HG03442 (cell line): ENCODE data around the gene SEC16A.
A peak's percentile ranks its signal among the peaks of the same experiment; 100 is the strongest.

ENCODE experiments used
- ATAC-seq: cut with Tn5 transposase; IDR thresholded peaks from one replicate; pipeline ENCODE4 v1.9.1; 2021; ENCODE audit warnings: mild to moderate bottlenecking, moderate library complexity; ENCODE audit not compliant: unreplicated experiment

The SEC16A gene

DNA sequence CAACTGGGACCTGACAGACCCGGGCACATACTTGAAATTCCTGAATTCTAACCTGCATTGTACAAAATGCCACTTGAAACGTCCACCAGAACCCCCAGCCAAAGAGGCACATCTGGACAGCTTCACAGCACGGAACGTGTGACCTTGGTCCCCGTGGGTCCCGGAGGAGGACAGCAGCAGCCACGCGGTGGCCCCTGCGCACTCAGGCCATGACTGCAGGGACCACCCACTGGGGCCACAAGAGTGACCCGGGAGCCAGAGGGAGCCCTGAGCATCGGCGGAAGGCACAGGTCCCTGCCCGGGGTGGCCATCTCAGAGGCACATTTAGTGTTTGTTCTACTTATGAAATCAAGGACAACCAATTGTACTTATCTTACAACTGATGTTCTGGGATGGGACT is 80.8 kb downstream of the SEC16A start:
- no peak for ATAC-seq

DNA sequence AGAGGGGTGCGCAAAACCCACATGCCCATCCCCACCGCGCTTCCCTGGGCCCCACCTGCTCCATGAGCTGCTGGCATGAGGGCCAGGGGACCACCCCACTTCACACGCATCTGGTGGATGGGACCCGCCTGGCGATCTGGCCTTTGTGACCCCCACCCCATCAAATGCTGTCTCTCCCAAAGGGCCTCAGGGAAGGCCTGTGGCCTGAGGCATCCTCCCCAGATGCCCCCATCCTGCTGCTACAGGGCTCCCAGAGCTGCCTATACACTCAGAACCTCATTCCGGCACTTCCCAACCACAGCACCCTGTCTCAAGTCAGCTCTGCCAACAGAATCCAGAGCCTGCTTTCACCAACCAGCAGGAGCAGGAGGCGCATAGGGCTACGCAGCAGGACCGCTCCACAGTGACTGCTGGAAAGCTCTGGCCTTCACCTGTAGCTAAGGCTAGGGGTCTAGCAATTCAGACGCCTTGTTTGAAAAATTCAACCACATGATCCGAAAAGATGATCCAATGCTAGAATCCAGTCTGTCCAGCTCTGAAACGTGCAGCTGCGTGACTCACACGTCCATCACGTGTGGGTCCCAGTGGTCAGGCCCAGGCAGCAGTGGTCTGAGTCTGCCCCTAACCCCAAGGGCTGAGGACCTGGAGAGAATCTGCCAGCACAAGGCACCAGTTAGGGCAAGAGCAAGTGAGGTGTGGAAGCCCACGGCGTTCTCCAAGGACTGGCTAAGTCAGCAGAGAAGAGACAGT is 81.5 kb downstream of the SEC16A start:
- no peak for ATAC-seq

DNA sequence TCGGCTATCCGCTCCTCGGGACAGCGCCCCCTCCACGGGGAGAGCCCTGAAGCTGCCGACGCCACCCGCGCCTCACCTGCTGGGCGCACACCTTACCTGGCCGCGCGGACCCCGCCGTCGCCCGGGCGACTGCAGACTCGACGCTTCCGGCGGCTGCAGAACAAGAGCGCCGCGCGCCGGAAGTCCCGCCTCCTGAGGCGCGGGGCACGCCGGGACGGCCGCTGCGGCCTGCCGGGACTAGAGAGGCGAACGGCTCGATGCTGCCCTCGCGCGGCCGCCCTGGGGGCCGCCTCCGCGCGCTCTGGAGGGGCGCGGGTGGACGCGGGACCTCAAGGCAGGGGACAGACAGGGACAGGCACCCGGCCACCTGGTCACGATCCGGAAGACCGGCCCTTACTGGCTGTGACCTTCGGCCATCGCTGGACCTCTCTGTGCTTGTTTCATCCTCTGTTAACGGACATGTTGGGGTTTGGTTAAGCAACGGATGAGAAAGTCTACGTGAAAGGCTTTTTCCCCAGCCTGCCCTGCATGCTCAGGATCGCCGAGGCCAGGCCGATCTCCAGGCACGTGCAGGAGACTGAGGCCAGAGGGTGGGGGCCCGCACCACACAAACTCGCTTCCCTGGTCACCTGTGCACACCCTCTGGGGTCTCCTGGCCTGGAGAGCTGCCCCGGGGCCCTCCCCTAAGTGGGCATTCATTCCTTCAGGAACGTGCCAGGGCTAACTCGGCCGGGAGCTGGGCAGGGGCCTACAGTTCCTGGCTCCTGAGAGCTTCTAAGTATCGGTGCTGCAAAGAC is 82.6 kb downstream of the SEC16A start, which contains the start of gene SNAPC4:
Gene SNAPC4, minus strand, starts transcription at position 133 of the 797 bp plus-strand sequence. CDS start 1,742 bp downstream, outside the sequence.
- ATAC-seq, result peak; percentile 74

DNA sequence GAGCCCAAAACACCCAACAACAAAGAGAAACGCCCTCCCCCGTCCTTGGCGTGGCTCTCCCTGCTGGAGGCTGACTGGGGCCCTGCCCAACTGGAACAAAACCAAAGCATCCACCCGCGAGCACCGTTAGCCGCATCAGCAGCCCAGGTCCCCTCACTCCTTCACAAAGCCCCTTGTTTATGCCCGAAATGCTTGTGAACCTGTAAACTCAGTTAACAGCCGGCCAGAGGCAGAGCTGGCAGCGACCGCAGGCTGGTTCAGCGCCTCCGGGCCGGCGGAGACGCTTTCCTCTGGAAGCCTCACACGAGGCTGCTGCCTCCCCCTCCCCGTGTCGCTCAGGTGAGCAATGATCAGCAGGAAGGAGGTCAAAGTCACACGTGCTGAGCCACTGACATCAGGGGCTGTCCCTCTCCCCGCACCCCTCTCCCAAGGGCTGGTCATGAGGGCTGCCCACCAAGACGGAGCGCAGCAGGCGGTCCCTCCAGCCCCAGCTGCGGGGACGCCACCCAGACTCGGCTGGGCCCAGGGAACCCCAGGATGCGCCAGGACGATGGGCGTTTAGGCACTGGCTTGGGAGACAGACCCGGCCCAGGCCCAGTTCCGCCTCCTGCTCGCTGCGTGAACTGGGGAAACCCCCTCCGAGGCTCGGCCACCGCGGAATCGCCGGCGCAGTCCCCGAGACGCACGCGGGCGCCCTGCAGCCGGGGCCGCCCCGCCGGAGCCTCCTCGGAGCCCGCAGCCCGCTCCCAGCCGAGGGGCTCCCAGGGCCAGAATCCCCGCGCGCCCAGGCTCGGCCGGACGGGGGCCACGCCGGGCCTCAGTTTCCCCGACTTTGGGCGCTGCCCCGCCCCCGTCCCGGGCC is 83.4 kb downstream of the SEC16A start:
- ATAC-seq, result peak; percentile 17

DNA sequence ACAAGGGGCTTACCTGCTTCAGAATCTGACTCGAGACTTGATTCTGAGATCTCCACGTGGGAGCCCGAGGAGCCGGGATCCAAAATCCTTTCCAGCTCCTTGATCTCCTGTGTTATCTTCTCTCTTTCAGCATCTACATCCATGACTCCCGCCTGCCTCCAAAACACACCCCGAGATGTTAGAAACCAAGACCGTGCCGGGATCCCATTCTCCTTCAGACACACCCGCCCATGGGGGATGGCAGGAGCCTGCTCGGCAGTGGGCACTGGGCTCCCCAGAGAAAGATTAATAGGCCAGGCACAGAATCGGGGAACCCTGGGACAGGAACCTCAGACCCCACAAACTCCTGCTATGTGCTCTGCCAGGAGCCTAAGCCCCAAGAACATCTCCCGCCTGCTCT is 84.6 kb downstream of the SEC16A start:
- no peak for ATAC-seq

DNA sequence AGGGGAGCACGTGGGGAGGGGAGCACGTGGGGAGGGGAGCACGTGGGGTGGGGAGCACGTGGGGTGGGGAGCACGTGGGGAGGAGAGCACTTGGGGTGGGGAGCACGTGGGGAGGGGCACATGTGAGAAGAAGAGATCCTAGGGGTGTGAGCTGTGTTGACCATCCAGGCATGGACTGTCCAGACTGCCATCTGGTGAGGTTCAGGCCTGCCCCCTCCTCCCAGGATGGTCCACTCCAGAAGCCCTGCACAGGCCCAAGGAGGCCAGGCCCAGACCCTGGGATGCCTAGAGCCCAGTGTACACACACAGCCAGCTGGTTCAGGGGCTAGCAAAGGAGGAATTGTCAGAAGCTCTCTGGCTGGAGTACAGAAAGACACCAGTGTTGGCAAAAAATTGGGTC is 85.2 kb downstream of the SEC16A start:
- ATAC-seq, result no peak

DNA sequence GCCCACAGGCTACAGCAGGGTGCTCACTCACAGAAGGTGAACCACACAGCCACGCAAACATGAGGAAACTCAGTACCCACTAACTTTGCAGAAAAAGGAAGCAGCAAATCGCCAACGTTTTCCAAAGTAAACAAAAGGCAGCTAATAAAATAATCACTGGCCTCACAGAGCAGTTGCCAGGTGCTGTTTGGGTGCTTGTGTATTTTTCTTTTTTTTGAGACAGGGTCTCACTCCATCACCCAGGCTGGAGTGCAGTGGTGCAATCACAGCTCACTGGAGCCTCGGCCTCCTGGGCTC is 86.7 kb downstream of the SEC16A start:
- no peak for ATAC-seq

DNA sequence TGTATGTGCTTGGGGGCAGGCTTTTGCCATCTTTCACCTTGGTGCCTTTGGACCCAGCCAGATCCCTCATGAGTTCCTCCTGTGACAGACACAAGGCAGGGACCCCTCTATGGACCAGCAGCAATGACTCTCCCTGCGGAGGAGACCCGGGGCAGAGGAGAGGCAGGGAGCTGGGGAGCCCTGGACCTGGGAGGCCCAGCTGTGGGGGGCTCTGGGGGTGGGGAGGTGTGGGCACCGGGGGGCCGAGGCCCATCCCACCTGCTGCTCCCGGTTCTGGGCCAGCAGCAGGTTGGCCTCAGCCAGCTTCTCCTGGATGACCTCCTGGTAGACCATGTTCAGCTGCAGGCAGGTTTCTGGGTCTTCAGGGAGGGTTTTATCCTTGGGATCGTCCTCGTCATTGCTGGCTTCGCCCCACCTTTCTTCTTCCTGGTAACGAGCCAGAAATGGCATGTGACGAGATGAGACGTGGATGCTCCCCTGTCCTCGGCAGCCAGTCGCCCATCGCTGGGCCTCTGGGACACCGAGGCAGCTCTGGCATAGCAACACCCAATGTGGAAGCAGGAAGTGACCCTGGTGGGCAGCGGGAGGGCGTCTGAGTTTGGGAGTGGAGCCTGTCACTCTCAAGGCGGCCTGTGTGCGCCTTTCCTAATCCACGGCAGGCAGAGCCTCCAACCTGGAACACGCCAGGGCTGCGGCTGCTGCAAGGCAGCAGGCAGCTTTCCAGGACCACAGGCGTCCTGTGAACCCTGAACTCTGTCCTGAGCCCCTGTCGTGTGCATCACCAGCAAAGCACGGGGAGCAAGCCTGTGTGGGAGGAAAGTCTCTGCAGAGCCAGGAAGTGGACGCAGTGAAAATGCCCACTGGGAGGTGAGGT is 87.3 kb downstream of the SEC16A start:
- ATAC-seq, result no peak

DNA sequence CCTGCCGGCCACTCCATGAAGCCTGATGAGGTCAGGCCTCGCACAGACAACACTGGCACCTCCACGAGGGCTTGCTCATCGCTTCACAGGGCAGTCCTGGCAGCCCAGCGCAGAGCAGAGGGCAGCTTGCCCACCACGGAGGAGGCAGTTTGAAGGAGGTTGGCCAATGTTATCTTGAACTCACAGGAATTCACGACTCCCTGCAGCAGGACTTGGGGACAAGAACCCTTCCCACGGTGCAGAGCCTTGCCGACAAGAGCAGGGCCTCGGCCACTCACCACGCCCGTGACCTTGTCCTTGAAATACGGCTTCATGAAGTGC is 87.9 kb downstream of the SEC16A start:
- no peak for ATAC-seq

DNA sequence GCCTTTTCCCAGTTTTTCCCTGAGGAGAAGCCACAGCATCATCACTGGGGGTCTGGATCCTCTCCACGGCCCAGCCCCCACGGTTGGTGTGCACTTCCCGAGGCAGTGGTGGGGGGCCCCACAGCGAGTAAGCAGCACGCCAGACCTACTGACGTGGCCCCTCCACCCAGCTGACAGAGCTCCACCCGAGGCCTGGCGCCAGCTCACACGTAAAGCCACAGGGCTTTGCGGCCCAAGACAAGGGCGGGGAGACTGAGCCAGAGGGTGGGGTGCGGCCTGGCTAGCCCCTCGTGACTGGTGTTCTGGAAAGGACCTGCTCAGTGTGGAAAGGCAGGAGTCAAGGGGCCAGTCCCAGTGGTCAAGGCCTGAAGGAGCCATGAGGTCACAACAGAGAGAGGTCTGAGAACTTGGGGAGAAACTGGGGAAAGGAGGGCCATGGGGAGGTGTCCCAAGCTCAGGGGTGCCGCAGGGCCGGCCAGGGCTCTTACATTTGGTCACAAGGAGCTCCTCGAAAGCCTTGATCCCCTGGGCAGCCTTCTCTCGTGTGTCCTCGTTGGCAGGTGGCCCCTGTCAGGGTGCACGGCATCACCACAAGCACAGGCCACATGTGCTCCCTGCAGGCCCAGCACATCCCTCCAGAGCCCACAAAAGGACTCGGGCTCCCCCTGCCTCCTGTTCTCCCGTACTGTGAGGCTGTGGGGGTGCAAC is 88.4 kb downstream of the SEC16A start:
- no peak for ATAC-seq

DNA sequence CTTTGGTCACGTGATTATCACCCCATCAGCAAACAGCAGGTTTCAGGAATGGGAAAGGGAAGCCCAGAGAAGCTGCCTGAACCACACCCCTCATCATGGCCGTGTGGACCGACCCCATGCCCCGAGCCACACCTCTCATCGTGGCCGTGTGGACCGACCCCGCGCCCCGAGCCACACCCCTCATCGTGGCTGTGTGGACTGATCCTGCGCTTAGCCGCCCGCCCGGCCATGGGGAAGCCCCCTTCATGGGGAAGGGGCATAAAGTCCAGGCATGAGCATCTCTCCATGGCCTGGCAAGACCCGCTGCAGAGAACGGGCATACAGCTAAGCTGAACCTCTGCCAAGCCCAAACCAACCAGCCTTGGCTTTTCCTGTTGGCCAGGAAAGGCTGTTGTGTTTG is 89.3 kb downstream of the SEC16A start:
- no peak for ATAC-seq

DNA sequence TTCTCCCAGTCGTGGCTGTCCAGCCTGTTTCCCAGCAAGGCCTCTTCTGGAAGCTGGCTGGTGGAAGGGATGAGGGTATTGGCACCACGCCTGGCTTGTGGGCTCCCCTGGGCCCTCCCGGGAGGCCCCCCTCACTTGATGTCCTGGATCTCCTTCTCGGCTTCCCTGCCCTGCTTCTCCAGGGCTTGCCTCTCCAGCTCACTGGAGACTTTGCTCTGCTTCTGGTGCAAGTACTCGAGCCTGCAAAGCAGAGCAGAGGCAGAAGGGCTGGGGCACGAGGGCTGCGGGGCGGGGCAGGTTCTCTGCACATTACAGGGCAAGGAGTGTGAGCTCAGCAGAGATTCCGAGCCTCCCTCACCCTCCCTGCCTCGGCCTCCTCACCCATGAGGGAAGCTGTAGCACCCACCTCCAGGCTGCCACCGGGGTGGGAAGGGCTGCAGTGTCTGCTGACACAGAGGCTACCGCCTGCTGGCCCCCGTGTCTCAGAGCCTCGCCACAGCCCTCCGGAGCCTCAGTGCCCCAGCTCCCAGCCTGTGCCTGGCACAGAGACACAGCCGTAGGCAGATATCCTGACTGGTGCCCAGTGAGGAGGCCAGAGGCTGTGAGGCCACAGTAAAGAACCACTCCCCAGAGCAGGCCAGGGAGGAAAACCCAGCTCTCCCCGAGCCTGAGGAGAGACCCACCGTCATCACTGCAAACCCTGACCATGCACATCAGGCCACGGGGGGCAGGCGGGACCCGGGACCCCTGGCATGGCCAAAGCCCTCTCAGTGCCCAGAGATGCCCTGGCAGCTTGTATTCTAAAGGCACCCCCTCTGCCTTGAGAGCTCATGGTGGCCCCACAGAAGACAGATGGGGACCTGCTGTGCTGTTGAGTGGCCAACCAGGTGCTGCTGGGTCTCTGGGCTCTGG is 90.0 kb downstream of the SEC16A start:
- ATAC-seq, result no peak

DNA sequence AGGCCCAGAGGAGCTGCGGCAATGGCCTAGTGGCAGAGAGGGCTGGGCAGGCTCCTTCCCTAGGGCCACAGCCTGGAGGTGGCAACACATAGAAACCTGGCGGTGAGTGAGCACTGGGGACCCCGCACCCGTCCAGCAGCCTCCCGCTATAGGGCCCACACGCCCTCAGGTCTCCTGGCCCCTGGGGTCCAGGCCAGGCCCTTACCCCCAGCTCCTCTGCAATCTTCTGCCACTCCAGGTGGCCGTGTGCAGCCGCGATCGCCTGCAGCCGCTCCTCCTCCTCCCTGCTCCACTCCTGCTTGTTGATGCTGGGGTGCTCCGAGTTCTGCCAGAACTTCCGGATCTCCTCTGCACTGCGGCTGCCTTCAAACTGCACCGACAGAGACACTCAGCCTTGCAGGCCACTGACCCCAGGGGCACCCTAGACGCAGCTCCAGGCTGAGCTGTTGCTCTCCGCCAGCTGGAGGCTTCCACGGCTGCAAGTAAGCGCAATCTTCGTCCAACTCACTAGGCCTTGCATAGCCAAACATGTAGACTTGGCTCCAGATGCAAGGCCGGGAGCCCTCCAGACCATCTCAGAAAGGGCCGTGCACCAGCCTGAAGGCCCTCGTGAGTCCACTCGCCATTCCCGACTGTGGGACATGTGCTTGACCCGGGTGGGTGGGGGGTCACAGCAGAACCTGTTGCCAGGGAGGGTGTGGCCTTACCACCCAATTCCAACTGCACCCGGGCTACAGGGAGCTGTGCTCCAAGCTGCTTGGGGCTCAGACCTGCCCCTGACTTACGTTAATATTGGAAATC is 90.9 kb downstream of the SEC16A start:
- ATAC-seq, result no peak
